Endodermal cell (in vitro differentiated cells): ENCODE measurements around the gene CYP46A1. TPM values are rescaled to one million over a fixed set of nuclear protein-coding genes. Genes with fewer than 3 reads are reported as not detected.

Experiments
- DNase-seq: peaks from one replicate; pipeline ENCODE4 v3.0.0-alpha.2; 2017
- H3K27ac ChIP-seq: 2 replicates; pipeline ENCODE4 v1.5.1; 2013; ENCODE audit warnings: mild to moderate bottlenecking, low read depth, low read length, moderate library complexity
- H3K27me3 ChIP-seq: 2 replicates; pipeline ENCODE4 v1.6.1; 2013; ENCODE audit warnings: mild to moderate bottlenecking, low read length, moderate library complexity; ENCODE audit not compliant: insufficient read depth, control insufficient read depth, poor library complexity, severe bottlenecking
- H3K36me3 ChIP-seq: 2 replicates; pipeline ENCODE4 v1.7.0; 2013; ENCODE audit warnings: mild to moderate bottlenecking, low read length, moderate library complexity; ENCODE audit not compliant: control insufficient read depth, insufficient read depth
- H3K4me1 ChIP-seq: one replicate; pipeline ENCODE4 v1.7.0; 2013; ENCODE audit warnings: low read length; ENCODE audit not compliant: control insufficient read depth, insufficient read depth
- H3K4me3 ChIP-seq: 2 replicates; pipeline ENCODE4 v1.5.1; 2013; ENCODE audit warnings: mild to moderate bottlenecking, low read length, moderate library complexity
- H3K9ac ChIP-seq: 2 replicates; pipeline ENCODE4 v1.6.1; 2013; ENCODE audit warnings: mild to moderate bottlenecking, low read length, moderate library complexity; ENCODE audit not compliant: poor library complexity, severe bottlenecking; ENCODE audit errors: extremely low read depth
- H3K9me3 ChIP-seq: 2 replicates; pipeline ENCODE4 v1.6.1; 2013; ENCODE audit warnings: mild to moderate bottlenecking, low read length, moderate library complexity; ENCODE audit not compliant: control insufficient read depth
- H3K27ac Mint-ChIP-seq: 2 replicates; pipeline ENCODE4 v1.8.0; 2020; ENCODE audit warnings: mixed read lengths
- H3K27me3 Mint-ChIP-seq: 2 replicates; pipeline ENCODE4 v1.8.0; 2021; ENCODE audit warnings: mild to moderate bottlenecking, mixed read lengths; ENCODE audit not compliant: insufficient read depth
- H3K36me3 Mint-ChIP-seq: 2 replicates; pipeline ENCODE4 v1.8.0; 2020; ENCODE audit warnings: low read depth, mixed read lengths
- H3K4me1 Mint-ChIP-seq: 2 replicates; pipeline ENCODE4 v1.8.0; 2020; ENCODE audit warnings: mixed read lengths
- H3K4me3 Mint-ChIP-seq: 2 replicates; pipeline ENCODE4 v1.8.0; 2020; ENCODE audit warnings: mild to moderate bottlenecking, moderate library complexity, mixed read lengths
- H3K9me3 Mint-ChIP-seq: 2 replicates; pipeline ENCODE4 v1.8.0; 2020; ENCODE audit warnings: mild to moderate bottlenecking, mixed read lengths
- CTCF ChIP-seq: fragments of 200-600 bp; sonication (generic); conservative IDR thresholded peaks from 2 replicates; pipeline ENCODE4 v1.5.0; 2021; ENCODE audit warnings: antibody characterized with exemption, mild to moderate bottlenecking
- WGBS, 2 experiments: methylation state at CpG; one replicate each; pipeline versions ENCODE4 v1.1.5 to v1.1.7; 2013; ENCODE audit warnings: missing lambda C conversion rate in 2 of 2, mixed read lengths in 1 of 2; ENCODE audit not compliant: insufficient coverage in 1 of 2, insufficient read length in 1 of 2; 5-methylcytosine and 5-hydroxymethylcytosine counted together
- total RNA-seq, 2 donors: library from RNA; stranded (reverse); fragmentation: NEBNext Ultra II Directional in 1 of 2; extraction: Animal tissue kit (Norgen Biotek cat#: 25700) in 1 of 2; gene quantifications; 2 replicates in 1 of 2; 3 replicates in 1 of 2; pipeline ENCODE4 v1.2.1, GENCODE V29; 2021

Gene CYP46A1
- total RNA-seq, 2 donors from 2014 or later, result 0.55 to 0.57 TPM

DNA sequence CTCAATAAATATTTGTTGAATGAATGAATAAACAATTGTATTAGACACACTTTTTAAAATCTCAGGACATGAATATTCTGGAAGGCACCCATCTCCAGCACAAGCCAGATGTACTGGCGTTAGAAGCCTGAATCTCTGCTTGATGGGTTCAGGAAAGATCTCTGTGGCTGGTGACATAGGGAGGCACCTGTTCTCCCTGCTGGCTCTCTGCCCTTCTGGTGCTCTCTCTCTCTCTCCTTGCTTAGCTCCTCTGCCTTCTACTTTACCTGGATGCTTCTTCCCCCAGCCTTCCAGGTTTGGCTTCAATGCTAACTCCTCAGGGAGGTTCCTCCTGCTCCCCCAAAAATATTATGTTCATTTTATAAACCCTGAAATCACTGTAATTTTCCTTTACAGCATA is 1.5 kb downstream of the CYP46A1 start:
- DNase-seq, result no peak
- no peak for TF ChIP-seq CTCF
- peaks cover 22% of the 10 kb centered on the region for H3K27me3 ChIP-seq

DNA sequence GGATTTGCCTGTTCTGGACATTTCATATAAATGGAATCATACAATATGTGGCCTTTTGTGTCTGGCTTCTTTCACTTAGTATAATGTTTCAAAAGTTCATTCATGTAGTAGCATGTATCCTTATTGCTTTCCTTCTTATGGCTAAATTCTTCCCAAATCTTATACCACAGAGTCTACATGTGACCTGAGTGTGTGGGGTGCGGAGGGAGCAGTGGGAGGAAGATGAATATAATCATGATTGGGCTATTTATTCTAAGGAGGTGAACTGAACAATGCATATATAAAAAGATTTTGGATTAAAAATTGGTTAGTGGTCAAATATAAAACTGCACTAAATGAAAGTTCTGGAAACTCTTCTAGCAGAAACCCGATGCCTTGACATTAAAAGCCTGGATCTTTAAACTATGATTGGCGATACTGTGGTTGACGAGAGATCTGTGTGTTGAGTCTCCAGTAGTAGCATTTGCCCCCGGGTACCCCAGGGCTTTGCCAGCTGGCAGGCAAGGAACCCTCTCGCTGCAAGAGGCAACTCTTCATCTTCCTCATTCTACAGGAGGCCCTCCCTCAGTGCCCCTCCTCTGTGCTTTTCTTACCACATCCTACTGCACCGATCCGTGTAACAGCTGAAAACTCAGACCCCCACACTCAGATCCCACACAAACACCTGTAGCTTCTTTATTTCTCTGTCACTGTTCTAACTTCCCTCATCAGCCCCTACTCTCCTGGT is 2.6 kb downstream of the CYP46A1 start:
- DNase-seq, result peak; percentile 18
- H3K27me3 Mint-ChIP-seq, result peaks cover 22% of the 10 kb centered on the region
- no peak for TF ChIP-seq CTCF

More for the DNA sequence above, 1.5 kb downstream of the CYP46A1 start:
- Mint-ChIP-seq H3K27me3 (peaks cover 25% of the 10 kb centered on the region), H3K4me1 (peaks cover 10% of the 10 kb centered on the region), H3K36me3 (no peaks in the 10 kb centered on the region), H3K9me3 (no peaks in the 10 kb centered on the region), H3K27ac (no peak overlapping the region), H3K4me3 (peak overlapping the region; percentile 34)
- Histone ChIP-seq H3K27ac (no peak overlapping the region), H3K9ac (no peak overlapping the region), H3K4me1 (peaks cover 3% of the 10 kb centered on the region), H3K36me3 (no peaks in the 10 kb centered on the region), H3K9me3 (no peaks in the 10 kb centered on the region), H3K4me3 (no peak overlapping the region)
- WGBS, 2 experiments, result 71 to 90% methylated on average over 1 of the region's 1 CpG

DNA sequence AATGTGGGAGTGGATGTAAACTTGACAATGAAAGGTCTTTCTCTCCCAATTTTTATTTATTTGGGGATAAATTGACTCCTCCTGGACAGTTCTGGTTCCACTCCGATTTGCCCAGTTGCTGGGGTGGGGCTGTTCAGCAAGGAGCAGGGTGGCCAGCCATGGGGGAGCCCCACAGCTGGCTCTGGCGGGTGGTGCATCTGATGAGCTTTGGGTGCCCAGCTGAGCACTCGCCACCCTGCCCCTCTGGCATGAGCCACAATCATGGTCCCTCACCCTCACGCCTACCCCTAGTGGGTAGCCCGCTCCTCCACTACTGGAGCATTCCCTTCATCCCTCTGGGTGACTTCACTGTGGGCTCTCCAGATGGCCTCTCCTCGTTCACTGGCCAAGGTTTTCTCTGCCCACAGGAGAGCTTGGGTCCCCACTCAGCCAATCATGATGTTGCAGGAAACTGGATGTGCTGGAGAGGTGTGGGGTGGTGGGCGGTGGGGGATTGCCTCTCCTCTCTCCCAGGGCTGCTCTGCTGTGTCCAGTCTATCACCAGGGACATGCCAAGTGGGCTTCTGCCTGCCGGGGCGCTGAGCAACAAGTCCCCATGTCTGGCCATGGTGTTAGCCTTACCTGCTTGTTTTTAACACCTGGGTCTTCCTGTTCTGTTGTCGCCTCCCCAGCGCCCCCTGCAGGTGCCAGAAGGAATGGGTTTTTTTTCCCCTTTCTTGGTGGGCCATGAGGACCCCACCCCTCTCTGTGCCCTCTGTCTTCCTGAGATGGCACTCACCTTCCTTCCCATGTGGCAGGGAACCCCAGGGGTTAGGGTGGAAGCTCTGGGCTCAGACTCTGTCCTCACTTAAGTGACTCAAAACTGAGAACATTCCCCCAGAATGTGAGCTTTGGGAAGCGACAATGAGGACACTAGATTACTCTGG is 3.4 kb downstream of the CYP46A1 start:
- Histone ChIP-seq H3K27me3 (peaks cover 22% of the 10 kb centered on the region), H3K4me3 (no peak overlapping the region), H3K27ac (no peak overlapping the region), H3K9ac (no peak overlapping the region), H3K4me1 (peaks cover 3% of the 10 kb centered on the region), H3K36me3 (no peaks in the 10 kb centered on the region), H3K9me3 (no peaks in the 10 kb centered on the region)
- WGBS, 2 experiments, result 65 to 74% methylated on average over 9 to 12 of the region's 12 CpGs
- TF ChIP-seq CTCF, result peak; percentile 95
- peak; percentile 90 for DNase-seq
- Mint-ChIP-seq H3K27me3 (peaks cover 24% of the 10 kb centered on the region), H3K27ac (no peak overlapping the region), H3K4me1 (peaks cover 10% of the 10 kb centered on the region), H3K9me3 (no peaks in the 10 kb centered on the region), H3K4me3 (no peak overlapping the region), H3K36me3 (no peaks in the 10 kb centered on the region)

More for the DNA sequence above, 2.6 kb downstream of the CYP46A1 start:
- H3K36me3 Mint-ChIP-seq, result no peaks in the 10 kb centered on the region
- H3K27ac Mint-ChIP-seq, result no peak overlapping the region
- no peaks in the 10 kb centered on the region for H3K9me3 Mint-ChIP-seq
- Histone ChIP-seq H3K36me3 (no peaks in the 10 kb centered on the region), H3K4me1 (peaks cover 3% of the 10 kb centered on the region), H3K9me3 (no peaks in the 10 kb centered on the region), H3K9ac (no peak overlapping the region), H3K27ac (no peak overlapping the region), H3K27me3 (peaks cover 22% of the 10 kb centered on the region), H3K4me3 (no peak overlapping the region)
- no peak overlapping the region for H3K4me3 Mint-ChIP-seq
- WGBS, 2 experiments, result 94 to 95% methylated on average over 2 to 8 of the region's 8 CpGs
- H3K4me1 Mint-ChIP-seq, result peaks cover 10% of the 10 kb centered on the region
